ENCODE measurements around the gene PNLIPRP1.

- TF ChIP-seq CTCF (conservative IDR thresholded peaks at IDR 0.05 in 1 of 2, IDR thresholded peaks at IDR 0.05 in 1 of 2; ENCODE audit: low read depth in 1 of 2, low read length in 2 of 2) = no peak
- no peak for TF ChIP-seq EZH2 (IDR thresholded peaks at IDR 0.05; ENCODE audit: low read length, missing control alignments)
Measured at GRCh38 chr10:116610443-116611152, 19.8 kb downstream of the PNLIPRP1 start.
